Left forelimb (tissue), 1 donor: Measurements from ENCODE around the gene ZFAND2B.

Experiments
- DNase-seq: peaks from one replicate; pipeline ENCODE4 v3.0.0-alpha.2; 2018; ENCODE audit warnings: low spot score

ZFAND2B gene

GRCh38 chr2:219204425-219205164 lies 2.0 kb upstream of the ZFAND2B start:
- DNase-seq, result no peak

- no peak for DNase-seq
These were observed 1.4 kb upstream of the ZFAND2B start for GRCh38 chr2:219205165-219205538.

DNA sequence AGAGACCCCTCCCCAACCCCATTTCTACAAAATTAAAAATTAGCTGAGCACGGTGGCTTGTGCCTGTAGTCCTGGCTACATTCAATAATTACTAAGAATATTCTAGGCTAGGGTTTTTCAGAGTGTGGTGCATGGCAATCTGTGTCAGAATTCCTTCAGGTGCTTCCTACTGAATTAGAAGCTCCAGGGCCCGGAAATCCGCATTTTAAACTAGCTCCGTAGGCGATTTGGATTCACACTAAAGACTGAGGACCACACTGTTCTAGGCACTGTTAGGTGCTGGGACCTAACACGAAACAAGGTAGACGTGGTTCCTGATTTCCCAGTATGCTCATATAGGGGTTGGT lies 628 bp upstream of the ZFAND2B start:
- DNase-seq, result peak; percentile 47

- DNase-seq, result no peak
These were observed 727 bp downstream of the ZFAND2B start for GRCh38 chr2:219207134-219207883.

DNA sequence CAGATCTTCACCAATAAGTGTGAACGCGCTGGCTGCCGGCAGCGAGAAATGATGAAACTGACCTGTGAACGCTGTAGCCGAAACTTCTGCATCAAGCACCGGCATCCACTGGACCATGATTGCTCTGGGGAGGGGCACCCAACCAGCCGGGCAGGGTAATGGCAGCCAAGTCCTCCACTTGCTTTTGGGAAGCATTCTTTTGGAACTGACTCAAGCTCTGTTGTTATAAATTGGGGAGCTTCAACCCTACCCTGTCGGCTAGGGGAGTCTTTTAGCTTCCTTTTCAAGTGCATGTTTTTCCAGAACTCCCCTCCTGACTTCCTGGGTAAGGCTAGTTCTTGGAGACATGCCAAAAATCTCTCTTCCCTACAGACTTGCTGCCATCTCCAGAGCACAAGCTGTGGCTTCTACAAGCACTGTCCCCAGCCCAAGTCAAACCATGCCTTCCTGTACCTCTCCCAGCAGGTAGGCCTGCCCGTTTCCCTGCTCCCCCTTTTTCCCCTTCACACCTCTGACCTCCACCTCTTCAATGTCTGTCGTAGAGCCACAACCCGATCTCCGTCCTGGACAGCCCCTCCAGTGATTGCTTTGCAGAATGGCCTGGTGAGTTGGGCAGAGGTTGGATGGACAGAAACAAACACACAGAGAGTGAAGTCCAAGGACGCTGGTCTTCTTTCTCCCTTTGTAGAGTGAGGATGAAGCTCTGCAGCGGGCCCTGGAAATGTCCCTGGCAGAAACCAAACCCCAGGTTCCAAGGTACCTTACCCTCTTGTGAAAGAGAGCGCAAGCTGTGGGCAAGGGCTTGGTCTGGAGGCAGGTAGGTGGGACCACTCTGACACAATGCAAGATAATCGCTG lies 1.5 kb downstream of the ZFAND2B start:
- no peak for DNase-seq

- no peak for DNase-seq
These were observed 2.9 kb downstream of the ZFAND2B start for GRCh38 chr2:219209236-219210195.

GRCh38 chr2:219210196-219210885 lies 3.8 kb downstream of the ZFAND2B start:
- DNase-seq, result no peak

GRCh38 chr2:219210886-219211362 lies 4.3 kb downstream of the ZFAND2B start:
- no peak for DNase-seq

- peak; percentile 45 for DNase-seq
These were observed 6.4 kb downstream of the ZFAND2B start for GRCh38 chr2:219213026-219213415.

- no peak for DNase-seq
These were observed 7.0 kb downstream of the ZFAND2B start for GRCh38 chr2:219213486-219214071.

- DNase-seq, result no peak
These were observed 7.6 kb downstream of the ZFAND2B start for GRCh38 chr2:219214141-219214540.

- DNase-seq, result peak; percentile 62
These were observed 8.2 kb downstream of the ZFAND2B start for GRCh38 chr2:219214786-219215185.

GRCh38 chr2:219215871-219216534 lies 9.4 kb downstream of the ZFAND2B start:
- peak; percentile 58 for DNase-seq

DNA sequence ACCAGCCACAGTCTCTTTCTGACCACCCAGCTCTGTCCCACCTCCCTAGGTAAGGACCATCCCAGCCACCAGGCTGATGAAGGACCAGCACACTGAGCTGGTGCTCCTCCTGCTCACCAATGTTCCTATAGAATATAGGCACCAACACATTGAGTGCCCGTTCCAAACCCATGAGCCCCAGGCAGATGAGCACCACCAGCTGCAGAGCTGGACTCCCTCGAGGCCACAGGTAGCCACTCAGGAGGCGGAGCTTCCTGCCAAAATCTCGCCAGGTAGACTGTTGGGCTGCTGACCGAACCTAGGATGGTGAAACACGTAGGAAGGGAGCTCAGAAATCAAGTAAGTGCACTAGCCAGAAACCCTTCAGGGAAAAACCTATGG lies 9.9 kb downstream of the ZFAND2B start:
- DNase-seq, result no peak

- no peak for DNase-seq
These were observed 11.7 kb downstream of the ZFAND2B start for GRCh38 chr2:219218217-219218731.

- DNase-seq, result peak; percentile 99
These were observed 12.4 kb downstream of the ZFAND2B start, which contains the start of gene ABCB6 for GRCh38 chr2:219218732-219219701. TSS of gene ABCB6 (minus strand) at chr2:219218958. CDS start at chr2:219218673, 285 bp downstream.

- peak; percentile 58 for DNase-seq
These were observed 13.4 kb downstream of the ZFAND2B start for GRCh38 chr2:219219784-219220532.
